ENCODE data around the gene LTA4H.

DNA sequence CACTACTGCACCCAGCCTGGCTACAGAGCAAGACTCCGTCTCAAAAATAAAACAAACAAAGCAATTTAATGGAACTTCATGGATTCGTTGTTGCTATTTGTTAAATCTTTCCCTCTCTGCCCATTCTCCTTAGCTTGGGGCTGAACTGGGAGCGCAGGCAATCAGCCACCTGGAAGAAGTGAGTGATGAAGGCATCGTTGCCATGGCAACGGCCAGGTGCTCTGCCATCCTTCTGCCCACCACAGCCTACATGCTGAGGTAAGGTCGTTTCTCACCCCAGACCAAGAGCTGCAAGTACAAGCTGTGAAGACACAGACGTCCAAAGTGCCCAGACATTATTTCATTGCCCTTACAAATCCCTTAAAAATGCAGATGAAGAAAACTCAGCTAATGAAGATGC lies 73.2 kb downstream of the LTA4H start:
- TF ChIP-seq, protein P1, sequence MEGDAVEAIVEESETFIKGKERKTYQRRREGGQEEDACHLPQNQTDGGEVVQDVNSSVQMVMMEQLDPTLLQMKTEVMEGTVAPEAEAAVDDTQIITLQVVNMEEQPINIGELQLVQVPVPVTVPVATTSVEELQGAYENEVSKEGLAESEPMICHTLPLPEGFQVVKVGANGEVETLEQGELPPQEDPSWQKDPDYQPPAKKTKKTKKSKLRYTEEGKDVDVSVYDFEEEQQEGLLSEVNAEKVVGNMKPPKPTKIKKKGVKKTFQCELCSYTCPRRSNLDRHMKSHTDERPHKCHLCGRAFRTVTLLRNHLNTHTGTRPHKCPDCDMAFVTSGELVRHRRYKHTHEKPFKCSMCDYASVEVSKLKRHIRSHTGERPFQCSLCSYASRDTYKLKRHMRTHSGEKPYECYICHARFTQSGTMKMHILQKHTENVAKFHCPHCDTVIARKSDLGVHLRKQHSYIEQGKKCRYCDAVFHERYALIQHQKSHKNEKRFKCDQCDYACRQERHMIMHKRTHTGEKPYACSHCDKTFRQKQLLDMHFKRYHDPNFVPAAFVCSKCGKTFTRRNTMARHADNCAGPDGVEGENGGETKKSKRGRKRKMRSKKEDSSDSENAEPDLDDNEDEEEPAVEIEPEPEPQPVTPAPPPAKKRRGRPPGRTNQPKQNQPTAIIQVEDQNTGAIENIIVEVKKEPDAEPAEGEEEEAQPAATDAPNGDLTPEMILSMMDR (IDR thresholded peaks at IDR 0.05), result no peak
- TF ChIP-seq POLR2A (IDR thresholded peaks at IDR 0.05), result no peak
